NAMALWA (cell line): ENCODE data around the gene CACNA1H.
"Not testable (repeated sequence)": the region's sequence is repeated elsewhere in the genome, so short reads cannot be mapped to it uniquely, and the experiment has no call there.

Experiments used
- DNase-seq: peaks from one replicate; pipeline ENCODE4 v3.0.0-alpha.2; 2015; ENCODE audit warnings: low spot score

Gene CACNA1H

DNA sequence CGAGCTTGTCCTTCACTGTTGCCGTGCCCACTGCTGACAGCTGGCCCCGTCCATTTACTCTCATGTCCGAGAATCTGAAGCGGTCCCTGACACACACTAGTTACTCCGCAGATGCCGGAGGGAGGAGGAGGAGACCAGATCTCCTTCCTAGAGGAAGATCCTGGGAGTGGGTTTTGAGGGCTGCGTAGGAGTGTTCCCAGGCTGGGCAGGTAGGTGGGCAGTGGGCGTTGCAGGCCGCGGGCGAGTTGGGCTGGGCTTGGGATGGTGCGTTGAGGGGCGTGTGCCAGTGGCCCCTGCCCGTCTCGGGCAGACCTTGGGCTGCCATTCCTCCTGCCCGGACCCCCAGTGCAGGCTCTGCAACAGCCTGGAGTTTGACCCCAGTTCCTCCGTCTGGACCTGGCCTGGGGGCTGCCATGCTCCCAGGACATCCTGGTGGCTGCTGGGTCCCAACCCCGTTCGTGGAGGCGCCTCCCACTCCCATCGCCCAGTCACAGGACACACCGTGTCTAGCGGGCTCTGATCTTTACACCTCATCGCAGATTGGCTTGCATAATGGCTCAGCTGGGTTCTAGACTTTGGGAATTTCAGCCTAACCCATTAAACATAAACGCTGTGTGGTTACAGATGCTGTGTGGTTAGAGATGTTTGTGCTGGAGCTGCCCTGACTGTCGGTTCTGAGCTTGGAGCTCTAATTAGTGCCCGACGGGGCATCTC is 22.8 kb downstream of the CACNA1H start:
- DNase-seq, result no peak

DNA sequence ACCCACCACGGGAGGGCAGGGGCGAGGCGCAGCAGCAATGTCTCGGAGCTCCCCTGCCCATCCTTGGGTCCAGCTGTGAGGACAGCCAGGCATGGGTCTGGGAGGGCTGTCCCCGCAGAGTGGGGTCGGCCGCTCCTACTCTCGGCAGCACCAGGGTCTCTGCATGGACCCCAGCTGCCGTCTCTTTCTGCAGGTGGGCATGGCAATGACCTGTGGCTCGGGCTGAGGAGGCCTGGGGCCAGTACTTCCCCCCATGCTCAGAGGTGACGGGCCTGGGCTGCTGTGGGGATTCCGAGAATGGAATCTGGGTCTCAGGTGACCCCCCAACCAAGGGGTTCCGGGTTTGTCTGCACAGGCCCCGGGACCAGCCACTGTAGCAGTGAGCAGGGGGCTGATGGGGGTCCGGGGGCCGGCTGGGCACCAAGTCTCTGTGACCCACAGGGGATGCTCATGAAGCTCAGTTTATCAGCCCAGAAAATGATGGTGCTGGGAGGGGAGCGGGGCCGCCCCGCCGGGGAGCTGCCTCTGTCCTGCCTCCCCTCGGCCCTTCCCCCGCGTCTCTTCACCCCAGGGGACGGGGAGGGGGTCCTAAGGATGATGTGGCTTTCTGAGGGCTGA is 23.5 kb downstream of the CACNA1H start:
- DNase-seq, result no peak

DNA sequence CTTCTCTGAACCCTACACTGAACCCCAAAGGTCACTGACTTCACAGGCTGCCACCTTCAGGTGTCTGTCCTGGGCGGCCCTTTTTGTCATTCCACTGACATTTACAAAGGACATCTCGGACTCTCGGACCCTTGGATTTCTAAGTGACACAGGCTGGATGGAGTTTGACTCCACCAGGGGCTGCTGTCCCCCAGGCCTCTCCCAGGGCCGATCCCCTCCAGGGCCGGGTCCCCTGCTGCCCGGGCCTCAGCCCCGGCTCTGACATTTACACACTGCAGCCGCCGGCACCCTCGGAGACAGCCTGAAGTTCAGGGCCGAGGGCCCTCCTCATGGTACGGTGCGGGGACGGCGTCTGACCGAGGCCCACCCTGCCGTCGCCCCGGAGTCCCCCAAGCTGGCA is 24.1 kb downstream of the CACNA1H start:
- no peak for DNase-seq

DNA sequence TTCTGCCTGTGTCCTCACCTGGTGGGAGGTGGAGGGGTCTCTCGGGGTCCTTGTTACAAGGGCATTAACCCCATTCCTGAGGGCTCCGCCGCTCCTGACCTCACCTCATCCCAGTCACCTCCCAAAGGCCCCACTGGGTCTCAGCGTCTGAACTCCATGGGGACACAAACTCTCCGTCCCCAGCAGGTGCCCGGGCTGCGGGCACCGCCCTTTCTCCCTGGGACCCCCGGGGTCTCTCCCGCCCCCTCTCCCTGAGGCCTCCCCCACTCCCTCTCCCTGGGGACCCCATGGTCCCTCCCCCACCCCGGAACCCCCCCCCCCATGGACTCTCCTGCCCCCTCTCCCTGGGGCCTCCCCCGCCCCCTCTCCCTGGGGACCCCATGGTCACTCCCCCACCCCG is 24.8 kb downstream of the CACNA1H start:
- DNase-seq, result no peak

DNA sequence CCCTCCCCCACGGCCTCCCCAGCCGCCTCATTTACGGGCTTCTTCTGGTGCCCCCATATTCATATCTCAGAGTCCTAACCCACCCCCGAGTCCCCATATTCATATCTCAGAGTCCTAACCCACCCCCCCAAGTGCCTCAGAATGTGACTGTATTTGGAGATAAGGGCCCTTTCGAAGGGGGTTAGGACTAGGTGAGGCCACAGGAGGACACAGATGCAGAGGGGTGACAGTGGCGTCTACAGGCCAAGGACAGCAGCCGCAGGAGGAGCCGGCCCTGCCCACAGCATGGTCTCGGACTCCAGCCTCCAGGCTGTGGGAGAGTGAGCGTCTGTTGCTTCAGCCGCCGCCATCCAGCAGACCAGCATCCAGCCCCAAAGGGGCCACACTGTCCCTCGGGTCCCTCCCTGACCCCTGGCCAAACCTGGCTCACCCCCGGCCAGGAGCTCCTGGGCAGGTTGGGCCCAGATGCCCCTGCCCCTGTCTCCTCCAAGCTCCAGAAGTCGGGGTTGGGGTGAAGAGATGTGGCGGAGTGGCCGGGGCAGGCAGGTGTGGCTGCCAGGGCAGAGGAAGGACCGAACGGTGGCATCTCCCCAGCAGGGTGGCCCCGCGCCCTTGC is 25.5 kb downstream of the CACNA1H start:
- no peak for DNase-seq

DNA sequence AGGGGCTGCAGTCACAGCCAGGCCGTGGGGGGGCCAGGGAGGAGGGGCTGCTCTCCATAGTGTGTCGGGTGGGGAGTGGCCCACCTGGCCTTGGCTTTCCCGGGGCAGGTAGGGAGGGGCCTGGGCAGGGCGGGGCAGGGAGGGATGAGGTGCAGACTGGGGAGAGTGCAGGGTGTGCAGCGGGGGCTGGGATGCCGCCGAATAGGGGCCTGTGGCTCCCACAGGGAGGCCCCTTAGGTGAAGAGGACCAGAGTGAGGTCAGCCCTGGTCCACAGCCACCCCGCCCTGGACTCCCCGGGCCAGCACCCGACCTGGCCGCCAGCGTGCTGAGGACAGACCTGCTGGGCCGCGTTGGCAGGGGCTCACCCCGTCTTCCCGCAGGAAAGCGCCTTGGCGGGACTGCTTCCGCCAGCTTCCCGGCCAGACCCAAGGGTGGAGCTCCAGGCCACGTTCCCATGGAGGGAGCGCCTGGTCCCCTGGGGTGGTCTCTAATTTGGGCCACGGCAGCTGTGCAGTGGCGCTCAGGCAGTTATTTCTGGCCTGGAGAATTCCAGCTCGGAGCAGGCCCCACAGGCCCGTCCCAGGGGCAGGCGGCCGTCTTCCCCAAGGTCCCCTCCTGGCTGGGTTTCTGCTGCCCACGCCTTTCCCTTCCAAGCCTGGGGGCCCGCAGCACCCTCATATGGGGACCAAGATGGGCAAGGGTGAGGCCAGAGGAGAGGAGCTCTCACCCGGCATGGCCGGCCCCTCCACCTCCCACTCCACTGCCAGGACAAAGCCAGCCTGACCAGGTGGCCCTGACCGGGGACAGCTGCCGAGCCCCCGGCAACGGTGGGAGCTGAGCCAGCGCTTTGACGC is 27.9 kb downstream of the CACNA1H start:
- no peak for DNase-seq

DNA sequence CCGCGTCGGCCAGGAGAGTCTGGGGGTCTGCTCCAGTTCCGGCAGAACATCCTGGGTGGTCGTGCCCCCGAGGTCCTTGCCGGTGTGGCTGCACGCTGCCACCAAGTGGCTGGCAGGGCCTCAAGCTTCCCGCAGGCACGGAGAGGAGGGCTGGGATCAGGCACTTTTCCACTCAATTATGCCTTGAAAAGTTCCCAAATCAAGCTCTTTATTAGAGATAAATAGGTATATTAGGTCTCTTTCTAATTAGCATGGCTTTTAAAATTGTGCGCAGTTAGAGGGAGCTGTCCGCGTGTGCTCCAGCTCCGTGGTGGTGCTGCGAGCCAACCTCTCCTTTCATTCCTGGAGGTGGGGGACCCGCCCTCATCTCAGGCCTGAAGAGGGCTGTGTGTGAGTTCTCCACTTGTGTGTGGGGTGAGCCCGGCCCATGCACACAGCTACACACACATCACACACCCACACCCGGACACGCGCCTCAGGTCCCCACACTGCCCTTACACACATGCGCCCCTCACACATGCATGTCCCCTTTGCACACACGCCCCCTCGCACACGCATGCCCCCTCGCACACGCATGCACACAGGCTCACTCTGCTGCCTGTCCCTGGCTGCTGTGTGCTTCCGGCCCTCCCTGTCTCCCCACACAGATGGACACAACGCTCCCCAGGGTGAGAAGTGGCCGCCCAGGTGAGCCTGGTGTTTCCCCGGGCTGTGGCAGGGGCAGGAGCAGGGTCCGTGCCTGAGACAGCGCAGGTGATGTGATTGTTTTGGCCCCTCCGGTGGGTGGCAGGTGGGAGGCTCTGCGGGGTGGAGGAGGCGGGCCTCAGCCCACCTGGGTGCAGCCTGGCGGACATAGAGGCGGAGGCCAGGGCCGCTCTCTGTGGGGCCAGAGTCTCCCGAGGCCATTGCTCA is 28.8 kb downstream of the CACNA1H start:
- no peak for DNase-seq

DNA sequence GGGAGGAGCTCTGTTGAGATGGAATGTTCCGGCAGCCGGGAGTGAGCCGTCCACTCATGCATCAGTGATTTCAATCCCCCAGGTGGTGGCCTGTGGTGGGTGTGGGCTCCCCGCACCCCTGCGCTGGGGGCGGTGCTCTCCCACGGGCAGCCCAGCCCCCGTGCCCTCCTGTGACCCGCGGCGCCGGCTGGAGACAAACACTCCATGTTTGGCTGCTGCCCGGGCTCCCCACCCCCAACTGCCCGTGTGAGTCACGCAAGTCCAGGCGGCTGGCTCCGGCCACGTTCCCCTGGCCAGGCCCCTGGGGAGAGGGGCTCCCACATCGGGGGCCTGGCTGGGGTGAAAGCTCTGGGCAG is 29.4 kb downstream of the CACNA1H start:
- DNase-seq, result no peak

DNA sequence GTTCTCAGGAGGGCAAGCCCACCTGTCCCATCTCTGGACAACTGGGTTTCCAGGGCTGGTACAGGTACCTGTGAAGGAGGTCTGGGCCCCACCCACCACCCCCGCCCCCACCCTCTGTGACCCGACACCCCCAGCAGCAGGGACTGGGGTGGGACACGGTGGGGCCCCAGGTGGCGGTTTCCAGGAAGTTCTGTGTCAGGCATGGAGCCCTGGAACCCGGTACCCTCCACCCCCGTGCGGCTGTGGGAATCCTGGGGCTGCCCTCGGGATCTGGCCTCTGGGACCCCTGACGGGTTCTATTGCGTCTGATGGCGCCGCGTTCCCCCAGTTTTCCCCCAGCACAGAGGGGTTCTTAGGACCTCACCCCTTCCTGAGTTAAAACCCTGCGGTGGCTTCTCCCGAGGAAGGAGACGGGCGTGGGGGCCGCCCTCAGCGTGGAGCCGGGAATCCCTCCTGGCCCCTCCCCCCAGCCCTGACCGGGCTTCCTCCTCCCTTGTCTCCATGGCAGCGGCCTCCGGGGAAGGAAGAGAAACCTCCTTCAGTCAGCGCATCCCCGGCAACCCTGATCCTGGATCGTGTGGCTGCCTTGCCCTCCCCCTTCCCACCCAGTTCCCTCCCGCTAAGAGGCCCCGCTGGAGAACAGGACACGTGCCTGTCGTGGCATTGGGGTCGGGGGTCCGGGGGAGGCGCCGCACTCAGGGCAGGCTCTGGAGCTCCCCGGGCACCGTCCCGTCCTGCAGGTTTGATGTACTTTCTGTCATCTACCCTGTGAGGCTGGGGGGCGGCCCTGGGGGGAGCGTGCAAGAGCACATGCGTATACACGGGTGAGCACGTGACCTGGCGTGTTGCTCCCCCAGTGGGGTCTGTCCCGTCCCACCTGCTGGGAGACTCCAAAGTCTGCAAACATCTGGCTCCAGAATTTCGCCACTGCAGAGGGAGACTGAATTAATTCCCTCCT is 30.3 kb downstream of the CACNA1H start:
- no peak for DNase-seq

DNA sequence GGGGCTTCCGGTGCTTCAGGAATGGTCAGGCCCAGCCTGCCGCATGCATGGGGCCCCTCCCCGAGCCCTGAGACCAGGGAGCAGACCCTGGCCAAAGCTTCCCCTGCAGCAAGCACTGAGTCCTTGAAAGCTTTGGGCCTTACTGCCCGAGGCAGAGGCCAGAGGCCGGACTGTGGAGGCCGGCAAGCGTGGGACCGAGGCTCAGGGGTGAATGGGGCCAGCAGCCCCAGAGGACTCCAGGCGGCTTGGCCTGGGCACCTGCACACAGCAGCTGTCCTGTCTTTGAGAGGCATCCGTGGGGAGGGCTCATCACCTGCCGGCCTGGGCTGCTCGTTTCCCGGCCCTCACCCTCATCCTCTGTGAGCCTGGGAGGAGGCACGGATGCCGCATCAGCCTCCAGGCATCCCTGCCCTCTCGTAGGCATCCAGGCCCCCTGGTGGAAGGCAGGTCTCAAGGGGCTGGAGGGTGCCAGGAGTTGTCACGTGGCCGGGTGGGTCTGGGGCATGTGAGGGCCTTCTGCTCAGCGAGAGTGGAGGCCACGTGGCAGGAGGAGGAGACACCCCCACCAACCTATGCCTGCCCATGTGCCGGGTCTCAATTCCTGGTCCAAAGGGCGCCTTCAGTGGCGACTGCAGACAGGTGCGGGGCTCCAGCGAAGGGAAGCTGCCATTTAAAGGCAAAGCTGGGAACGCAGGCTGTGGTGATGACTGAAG is 31.4 kb downstream of the CACNA1H start:
- DNase-seq, result no peak

DNA sequence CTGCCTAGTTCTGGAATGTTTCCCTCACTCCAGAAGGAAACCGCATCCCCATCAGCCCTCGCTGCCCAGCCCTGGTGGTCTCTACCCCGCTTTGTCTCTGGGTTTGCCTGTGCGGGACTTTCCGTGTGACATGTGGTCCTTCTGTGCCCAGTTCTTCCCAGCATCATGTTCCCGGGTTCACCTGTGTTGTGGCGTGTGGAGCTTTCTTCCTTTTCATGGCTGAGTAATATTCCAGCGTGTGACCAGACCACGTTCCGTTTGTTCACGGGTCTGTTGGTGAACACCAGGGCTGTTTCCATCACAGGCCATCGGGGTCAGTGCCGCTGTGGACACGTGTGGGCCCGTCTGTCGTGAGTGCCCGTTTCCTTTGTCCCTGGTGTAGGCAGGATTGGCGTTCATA is 32.1 kb downstream of the CACNA1H start:
- no peak for DNase-seq

DNA sequence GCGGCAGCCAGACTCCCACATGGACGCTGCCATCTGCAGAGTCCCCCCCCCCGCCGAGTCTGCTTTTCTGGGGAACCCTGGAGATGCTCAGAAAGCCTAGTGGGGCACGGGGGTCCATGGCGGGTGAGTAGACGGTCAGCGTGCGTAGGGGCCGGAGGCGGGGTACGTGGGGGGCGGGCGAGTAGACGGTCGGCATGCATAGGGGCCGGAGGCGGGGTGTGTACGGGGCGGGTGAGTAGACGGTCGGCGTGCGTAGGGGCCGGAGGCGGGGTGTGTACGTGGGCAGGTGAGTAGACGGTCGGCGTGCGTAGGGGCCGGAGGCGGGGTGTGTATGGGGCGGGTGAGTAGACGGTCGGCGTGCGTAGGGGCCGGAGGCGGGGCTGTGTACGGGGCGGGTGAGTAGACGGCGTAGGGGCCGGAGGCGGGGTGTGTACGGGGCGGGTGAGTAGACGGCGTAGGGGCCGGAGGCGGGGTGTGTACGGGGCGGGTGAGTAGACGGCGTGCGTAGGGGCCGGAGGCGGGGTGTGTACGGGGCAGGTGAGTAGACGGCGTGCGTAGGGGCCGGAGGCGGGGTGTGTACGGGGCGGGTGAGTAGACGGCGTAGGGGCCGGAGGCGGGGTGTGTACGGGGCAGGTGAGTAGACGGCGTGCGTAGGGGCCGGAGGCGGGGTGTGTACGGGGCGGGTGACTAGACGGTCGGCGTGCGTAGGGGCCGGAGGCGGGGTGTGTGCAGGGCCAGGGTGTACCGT is 32.7 kb downstream of the CACNA1H start:
- DNase-seq, result not testable (repeated sequence)

DNA sequence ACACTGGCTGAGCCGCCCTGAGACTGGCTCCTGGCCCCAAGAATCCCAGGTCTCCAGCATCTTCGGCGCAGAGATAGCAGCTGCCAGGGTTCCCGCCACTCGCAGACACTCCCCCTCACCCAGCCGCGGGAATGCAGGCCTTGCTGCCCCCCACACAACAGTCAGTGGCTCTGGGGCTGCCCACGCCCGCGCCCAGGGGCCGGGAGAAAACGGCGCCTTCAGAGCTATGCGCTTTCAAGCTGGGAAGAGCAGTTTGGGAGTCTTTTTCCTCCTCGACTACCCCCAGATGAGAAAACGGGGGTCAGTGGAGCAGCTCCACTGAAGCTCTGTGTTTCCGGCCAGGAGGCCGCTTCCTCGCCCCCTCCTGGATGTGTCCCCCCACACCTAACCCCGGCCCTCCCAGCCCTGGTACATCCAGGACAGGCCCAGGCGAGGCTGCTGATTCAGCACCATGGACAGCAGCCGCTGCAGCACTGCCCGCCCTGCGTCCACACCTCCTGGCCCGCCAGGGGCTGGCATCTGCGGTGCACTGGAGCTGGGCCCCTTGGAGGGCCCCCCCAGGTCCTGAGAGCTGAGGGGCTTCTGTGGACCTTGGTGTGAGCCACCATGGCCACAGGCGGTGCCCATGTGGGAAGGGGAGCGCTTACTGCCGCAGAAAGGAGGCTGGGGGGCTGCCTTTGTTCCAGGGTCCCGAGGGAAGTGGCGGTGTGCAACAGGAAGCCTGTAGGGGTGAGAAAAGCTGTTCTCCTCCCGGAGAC is 35.7 kb downstream of the CACNA1H start:
- DNase-seq, result peak; percentile 59

DNA sequence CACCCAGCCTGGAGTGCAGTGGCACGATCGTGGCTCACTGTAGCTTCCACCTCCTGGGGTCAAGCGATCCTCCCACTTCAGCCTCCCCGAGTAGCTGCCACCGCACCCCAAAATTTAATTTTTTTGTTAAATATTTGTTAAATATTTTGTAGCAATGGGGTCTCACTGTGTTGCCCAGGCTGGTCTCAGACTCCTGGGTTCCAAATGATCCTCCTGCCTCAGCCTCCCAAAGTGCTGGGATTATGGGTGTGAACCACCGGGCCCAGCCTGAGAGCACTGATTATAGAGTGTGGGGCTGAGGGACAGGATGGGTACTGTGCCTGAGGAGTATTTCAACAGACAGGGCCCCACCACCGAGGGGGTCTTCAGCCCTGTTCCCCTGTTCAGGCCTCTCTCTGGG is 36.5 kb downstream of the CACNA1H start:
- no peak for DNase-seq

DNA sequence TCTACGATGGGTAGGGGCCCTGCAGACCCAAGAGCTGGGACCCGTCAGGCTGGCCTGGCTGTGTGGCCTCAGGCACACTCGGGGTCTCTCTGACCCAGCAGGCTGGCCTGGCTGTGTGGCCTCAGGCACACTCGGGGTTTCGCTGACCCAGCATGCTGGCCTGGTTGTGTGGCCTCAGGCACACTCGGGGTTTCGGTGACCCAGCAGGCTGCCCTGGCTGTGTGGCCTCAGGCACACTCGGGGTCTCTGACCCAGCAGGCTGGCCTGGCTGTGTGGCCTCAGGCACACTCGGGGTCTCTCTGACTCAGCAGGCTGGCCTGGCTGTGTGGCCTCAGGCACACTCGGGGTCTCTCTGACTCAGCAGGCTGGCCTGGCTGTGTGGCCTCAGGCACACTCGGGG is 37.9 kb downstream of the CACNA1H start:
- not testable (repeated sequence) for DNase-seq

DNA sequence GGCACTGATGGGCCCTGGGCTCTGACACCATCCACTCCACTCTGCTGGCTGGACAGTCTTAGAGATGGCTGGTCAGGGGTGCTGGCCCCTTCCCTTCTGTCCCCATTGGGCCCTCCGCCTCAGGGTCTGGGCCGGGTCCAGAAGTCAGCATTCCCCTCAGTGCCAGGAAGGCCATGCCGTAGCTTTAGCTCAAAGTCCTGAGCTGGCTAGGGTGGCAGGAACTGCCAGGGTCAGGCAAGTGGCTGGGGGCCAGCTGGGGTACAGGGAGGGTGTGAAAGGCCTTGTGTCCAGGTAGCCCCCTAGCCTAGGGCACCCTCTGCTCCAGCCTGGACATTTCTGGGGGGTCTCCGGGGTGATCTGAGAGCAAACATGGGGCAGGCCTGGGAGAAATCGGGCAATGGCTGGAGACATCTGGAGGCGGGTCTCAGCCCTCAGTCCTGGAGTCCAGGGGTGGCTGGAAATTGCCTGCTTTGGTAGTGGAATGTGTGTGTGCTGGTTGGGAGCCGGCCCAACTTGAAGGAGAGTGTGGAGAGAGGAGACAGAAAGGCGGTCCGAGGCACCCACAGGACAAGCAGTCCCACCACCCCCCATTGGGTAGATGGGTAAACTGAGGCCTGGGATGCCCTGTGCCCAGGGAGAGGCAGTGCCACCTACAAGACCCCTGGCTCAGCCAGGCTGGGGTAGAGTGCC is 39.6 kb downstream of the CACNA1H start:
- DNase-seq, result no peak

DNA sequence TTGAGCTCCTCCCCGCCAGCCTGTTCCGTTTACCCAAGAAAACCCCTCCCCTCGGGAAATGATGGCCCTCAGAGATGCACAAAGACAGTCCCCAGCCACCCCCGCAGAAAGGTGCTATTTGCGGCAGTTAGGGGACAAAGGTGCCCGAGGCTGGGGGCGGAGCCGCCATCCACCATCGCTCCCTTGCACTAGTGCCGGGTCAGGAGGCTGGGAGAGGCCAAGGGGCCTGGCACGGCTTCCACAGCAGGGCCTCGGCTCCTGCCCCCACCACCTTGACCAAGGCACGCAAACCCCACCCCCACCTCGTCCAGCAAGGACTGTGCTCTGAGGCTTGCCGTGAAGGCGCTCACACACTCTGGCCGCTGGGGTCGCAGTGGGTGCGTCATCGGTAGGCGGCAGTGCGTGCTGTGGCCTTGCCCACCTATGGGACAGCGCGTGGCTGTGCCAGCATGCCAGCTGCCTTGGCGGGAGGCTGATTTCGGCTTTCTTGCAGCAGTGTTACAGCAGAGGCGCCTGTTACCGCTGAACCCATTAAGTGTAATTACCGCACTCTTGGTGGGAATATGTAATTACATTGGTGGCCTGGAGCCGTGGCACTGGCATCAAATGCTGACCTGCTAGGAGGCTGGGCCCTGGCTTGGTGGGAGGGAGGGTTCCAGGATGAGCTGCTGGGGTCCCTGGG is 40.4 kb downstream of the CACNA1H start:
- no peak for DNase-seq
